ENCODE results near the gene MTHFR.

- TF ChIP-seq, protein P1, sequence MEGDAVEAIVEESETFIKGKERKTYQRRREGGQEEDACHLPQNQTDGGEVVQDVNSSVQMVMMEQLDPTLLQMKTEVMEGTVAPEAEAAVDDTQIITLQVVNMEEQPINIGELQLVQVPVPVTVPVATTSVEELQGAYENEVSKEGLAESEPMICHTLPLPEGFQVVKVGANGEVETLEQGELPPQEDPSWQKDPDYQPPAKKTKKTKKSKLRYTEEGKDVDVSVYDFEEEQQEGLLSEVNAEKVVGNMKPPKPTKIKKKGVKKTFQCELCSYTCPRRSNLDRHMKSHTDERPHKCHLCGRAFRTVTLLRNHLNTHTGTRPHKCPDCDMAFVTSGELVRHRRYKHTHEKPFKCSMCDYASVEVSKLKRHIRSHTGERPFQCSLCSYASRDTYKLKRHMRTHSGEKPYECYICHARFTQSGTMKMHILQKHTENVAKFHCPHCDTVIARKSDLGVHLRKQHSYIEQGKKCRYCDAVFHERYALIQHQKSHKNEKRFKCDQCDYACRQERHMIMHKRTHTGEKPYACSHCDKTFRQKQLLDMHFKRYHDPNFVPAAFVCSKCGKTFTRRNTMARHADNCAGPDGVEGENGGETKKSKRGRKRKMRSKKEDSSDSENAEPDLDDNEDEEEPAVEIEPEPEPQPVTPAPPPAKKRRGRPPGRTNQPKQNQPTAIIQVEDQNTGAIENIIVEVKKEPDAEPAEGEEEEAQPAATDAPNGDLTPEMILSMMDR (IDR thresholded peaks at IDR 0.05) = no peak
- TF ChIP-seq ATF3 (CRISPR knock-in tag; conservative IDR thresholded peaks at IDR 0.05) (no peak), IRF1 (CRISPR knock-in tag; IDR thresholded peaks at IDR 0.05) (no peak), USF1 (CRISPR knock-in tag; IDR thresholded peaks at IDR 0.05) (no peak), CREB1 (CRISPR knock-in tag; IDR thresholded peaks at IDR 0.05) (no peak), ZNF416 (CRISPR knock-in tag; IDR thresholded peaks at IDR 0.05) (no peak)
Measured at GRCh38 chr1:11837767-11838348, 32.1 kb upstream of the MTHFR start.

All from WTC11 (cell line).